Measurements from ENCODE around the gene CEP41. TPM values are rescaled to one million over a fixed set of nuclear protein-coding genes. Genes with fewer than 3 reads are reported as not detected.

Gene CEP41
- total RNA-seq, 2 donors from 2014 or later = 11.4 to 13.0 TPM

DNA sequence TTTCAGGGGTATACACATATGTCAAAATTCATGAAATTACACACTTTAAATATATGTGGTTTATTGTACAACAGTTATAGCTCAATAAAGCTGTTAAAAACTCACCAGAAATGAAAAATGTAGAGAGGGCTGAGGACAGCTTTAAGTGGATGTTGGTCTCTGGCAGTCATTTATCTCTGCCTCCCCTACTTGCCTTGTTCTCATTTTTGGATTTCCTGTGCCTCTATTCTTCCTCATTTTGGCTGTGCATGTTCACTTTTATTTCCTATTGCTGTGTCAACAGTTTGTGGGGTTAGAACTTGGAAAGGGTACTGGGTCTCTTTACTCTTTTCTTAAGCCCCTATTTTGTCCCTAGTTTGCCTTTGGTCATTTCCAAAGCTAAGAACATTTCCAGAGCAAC, 32.5 kb upstream of the CEP41 start:
- TF ChIP-seq, protein P1, sequence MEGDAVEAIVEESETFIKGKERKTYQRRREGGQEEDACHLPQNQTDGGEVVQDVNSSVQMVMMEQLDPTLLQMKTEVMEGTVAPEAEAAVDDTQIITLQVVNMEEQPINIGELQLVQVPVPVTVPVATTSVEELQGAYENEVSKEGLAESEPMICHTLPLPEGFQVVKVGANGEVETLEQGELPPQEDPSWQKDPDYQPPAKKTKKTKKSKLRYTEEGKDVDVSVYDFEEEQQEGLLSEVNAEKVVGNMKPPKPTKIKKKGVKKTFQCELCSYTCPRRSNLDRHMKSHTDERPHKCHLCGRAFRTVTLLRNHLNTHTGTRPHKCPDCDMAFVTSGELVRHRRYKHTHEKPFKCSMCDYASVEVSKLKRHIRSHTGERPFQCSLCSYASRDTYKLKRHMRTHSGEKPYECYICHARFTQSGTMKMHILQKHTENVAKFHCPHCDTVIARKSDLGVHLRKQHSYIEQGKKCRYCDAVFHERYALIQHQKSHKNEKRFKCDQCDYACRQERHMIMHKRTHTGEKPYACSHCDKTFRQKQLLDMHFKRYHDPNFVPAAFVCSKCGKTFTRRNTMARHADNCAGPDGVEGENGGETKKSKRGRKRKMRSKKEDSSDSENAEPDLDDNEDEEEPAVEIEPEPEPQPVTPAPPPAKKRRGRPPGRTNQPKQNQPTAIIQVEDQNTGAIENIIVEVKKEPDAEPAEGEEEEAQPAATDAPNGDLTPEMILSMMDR (conservative IDR thresholded peaks at IDR 0.05) = no peak
- no peak overlapping the region for H3K4me3 ChIP-seq (ENCODE audit: low read length)
- H3K36me3 Mint-ChIP-seq (ENCODE audit: low read depth) = no peaks in the 10 kb centered on the region
- no peaks in the 10 kb centered on the region for H3K27me3 ChIP-seq (ENCODE audit: control insufficient read depth, insufficient read depth, low read length, poor library complexity, severe bottlenecking)
- no peak for DNase-seq
- H3K36me3 ChIP-seq (ENCODE audit: control insufficient read depth, insufficient read depth, low read length) = no peaks in the 10 kb centered on the region
- no peak overlapping the region for H3K27ac Mint-ChIP-seq
- H3K4me3 Mint-ChIP-seq = no peak overlapping the region
- no peaks in the 10 kb centered on the region for H3K9me3 Mint-ChIP-seq
- no peak overlapping the region for H3K27ac ChIP-seq (ENCODE audit: low read depth, low read length)
- no peaks in the 10 kb centered on the region for H3K27me3 Mint-ChIP-seq (ENCODE audit: insufficient read depth)
- H3K4me1 Mint-ChIP-seq = peaks cover 14% of the 10 kb centered on the region
- peaks cover 6% of the 10 kb centered on the region for H3K9me3 ChIP-seq (ENCODE audit: control insufficient read depth, low read length)
- H3K9ac ChIP-seq (ENCODE audit: extremely low read depth, low read length, poor library complexity, severe bottlenecking) = no peak overlapping the region
- H3K4me1 ChIP-seq (ENCODE audit: control insufficient read depth, insufficient read depth, low read length) = no peaks in the 10 kb centered on the region

DNA sequence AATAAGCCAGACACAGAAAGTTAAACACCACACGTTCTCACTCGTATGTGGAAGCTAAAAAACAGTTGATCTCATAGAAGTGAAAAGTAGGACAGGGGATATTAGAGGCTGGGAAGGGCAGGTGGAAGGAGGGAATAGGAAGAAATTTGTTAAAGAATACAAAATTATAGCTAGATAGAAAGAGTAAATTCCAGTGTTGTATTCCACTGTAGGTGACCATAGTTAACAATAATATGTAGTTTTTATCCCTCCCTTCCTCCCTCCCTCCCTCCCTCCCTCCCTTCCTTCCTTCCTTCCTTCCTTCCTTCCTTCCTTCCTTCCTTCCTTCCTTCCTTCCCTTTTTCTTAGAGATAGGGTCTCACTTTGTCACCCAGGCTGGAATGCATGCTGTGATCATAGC, 31.2 kb upstream of the CEP41 start:
- TF ChIP-seq, protein P1 (conservative IDR thresholded peaks at IDR 0.05) = no peak
- 95% methylated on average over 2 of the region's 2 CpGs for WGBS, 2 experiments (ENCODE audit: insufficient coverage in 1 of 2, insufficient read length in 1 of 2)
- Histone ChIP-seq H3K27ac (ENCODE audit: low read depth, low read length) (no peak overlapping the region), H3K4me3 (ENCODE audit: low read length) (no peak overlapping the region), H3K4me1 (ENCODE audit: control insufficient read depth, insufficient read depth, low read length) (no peaks in the 10 kb centered on the region), H3K9ac (ENCODE audit: extremely low read depth, low read length, poor library complexity, severe bottlenecking) (no peak overlapping the region), H3K36me3 (ENCODE audit: control insufficient read depth, insufficient read depth, low read length) (no peaks in the 10 kb centered on the region), H3K27me3 (ENCODE audit: control insufficient read depth, insufficient read depth, low read length, poor library complexity, severe bottlenecking) (no peaks in the 10 kb centered on the region), H3K9me3 (ENCODE audit: control insufficient read depth, low read length) (no peaks in the 10 kb centered on the region)
- Mint-ChIP-seq H3K27ac (no peak overlapping the region), H3K9me3 (no peaks in the 10 kb centered on the region), H3K36me3 (ENCODE audit: low read depth) (no peaks in the 10 kb centered on the region), H3K27me3 (ENCODE audit: insufficient read depth) (peaks cover 2% of the 10 kb centered on the region), H3K4me3 (no peak overlapping the region), H3K4me1 (peaks cover 14% of the 10 kb centered on the region)
- DNase-seq = no peak

DNA sequence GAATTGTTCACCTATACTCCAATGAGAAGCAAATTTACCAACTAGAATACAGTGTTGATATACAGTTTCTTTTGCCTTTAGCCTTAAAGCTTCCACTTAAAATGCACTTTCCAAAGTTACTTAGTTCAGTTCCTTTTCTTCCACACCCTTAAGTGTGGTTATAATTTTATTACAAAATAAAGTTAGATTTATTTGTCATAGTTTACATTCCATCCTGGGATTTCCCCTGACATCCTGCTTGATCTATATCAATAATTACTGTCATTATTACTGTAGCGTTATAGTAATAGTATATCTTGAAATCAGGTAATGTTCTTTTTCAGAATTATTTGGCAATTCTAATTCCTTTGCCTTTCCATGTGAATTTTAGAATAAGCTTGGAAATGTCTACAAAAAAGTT, 27.8 kb upstream of the CEP41 start:
- H3K4me1 Mint-ChIP-seq = peaks cover 3% of the 10 kb centered on the region
- Histone ChIP-seq H3K9ac (ENCODE audit: extremely low read depth, low read length, poor library complexity, severe bottlenecking) (no peak overlapping the region), H3K9me3 (ENCODE audit: control insufficient read depth, low read length) (no peaks in the 10 kb centered on the region), H3K27me3 (ENCODE audit: control insufficient read depth, insufficient read depth, low read length, poor library complexity, severe bottlenecking) (no peaks in the 10 kb centered on the region), H3K36me3 (ENCODE audit: control insufficient read depth, insufficient read depth, low read length) (no peaks in the 10 kb centered on the region), H3K27ac (ENCODE audit: low read depth, low read length) (no peak overlapping the region), H3K4me1 (ENCODE audit: control insufficient read depth, insufficient read depth, low read length) (no peaks in the 10 kb centered on the region), H3K4me3 (ENCODE audit: low read length) (no peak overlapping the region)
- H3K4me3 Mint-ChIP-seq = no peak overlapping the region
- no peaks in the 10 kb centered on the region for H3K36me3 Mint-ChIP-seq (ENCODE audit: low read depth)
- TF ChIP-seq, protein P1 (conservative IDR thresholded peaks at IDR 0.05) = no peak
- H3K27me3 Mint-ChIP-seq (ENCODE audit: insufficient read depth) = peaks cover 3% of the 10 kb centered on the region
- DNase-seq = no peak
- WGBS, 2 experiments (ENCODE audit: insufficient coverage in 1 of 2, insufficient read length in 1 of 2) = 83% methylated on average over 1 of the region's 1 CpG; no CpG with 5 or more reads in 1 of the 2 experiments
- no peak overlapping the region for H3K27ac Mint-ChIP-seq
- peaks cover 2% of the 10 kb centered on the region for H3K9me3 Mint-ChIP-seq

Data from endodermal cell (in vitro differentiated cells).